IMR-90 (cell line): Measurements from ENCODE around the gene TSHZ3.
A peak's percentile ranks its signal among the peaks of the same experiment; 100 is the strongest.

Experiments
- CEBPB ChIP-seq: IDR thresholded peaks from 2 replicates; pipeline ENCODE4 v1.6.1; 2012; ENCODE audit warnings: low read depth, low read length, improper control_type of control experiment
- CHD1 ChIP-seq: IDR thresholded peaks from 2 replicates; pipeline ENCODE4 v1.6.1; 2012; ENCODE audit warnings: low read depth, low read length, improper control_type of control experiment
- CTCF ChIP-seq: conservative IDR thresholded peaks from 2 replicates; pipeline ENCODE4 v1.5.1; 2012; ENCODE audit warnings: mild to moderate bottlenecking, low read depth, low read length, improper control_type of control experiment
- FOS ChIP-seq: fragments of 150-350 bp; IDR thresholded peaks from 2 replicates; pipeline ENCODE4 v1.6.1; 2016; ENCODE audit warnings: low read depth, low read length
- MAFK ChIP-seq: IDR thresholded peaks from 2 replicates; pipeline ENCODE4 v1.6.1; 2012; ENCODE audit warnings: low read depth, low read length, improper control_type of control experiment
- MXI1 ChIP-seq: IDR thresholded peaks from 2 replicates; pipeline ENCODE4 v1.6.1; 2012; ENCODE audit warnings: low read depth, mild to moderate bottlenecking, low read length, moderate library complexity, borderline replicate concordance
- NFE2L2 ChIP-seq: fragments of 150-350 bp; IDR thresholded peaks from 2 replicates; pipeline ENCODE4 v1.6.1; 2016; ENCODE audit warnings: low read depth, mild to moderate bottlenecking, low read length
- POLR2A ChIP-seq: IDR thresholded peaks from 2 replicates; pipeline ENCODE4 v1.6.1; 2012; ENCODE audit warnings: mild to moderate bottlenecking, low read depth, low read length
- RAD21 ChIP-seq: IDR thresholded peaks from 2 replicates; pipeline ENCODE4 v1.6.1; 2012; ENCODE audit warnings: low read length, improper control_type of control experiment
- RCOR1 ChIP-seq: IDR thresholded peaks from 2 replicates; pipeline ENCODE4 v1.6.1; 2012; ENCODE audit warnings: mild to moderate bottlenecking, low read length, improper control_type of control experiment; ENCODE audit not compliant: insufficient replicate concordance
- SMC3 ChIP-seq: fragments of 150-350 bp; IDR thresholded peaks from 2 replicates; pipeline ENCODE4 v1.6.1; 2016; ENCODE audit warnings: low read depth, mild to moderate bottlenecking, antibody characterized with exemption, low read length, moderate library complexity
- USF2 ChIP-seq: fragments of 150-350 bp; IDR thresholded peaks from 2 replicates; pipeline ENCODE4 v1.6.1; 2017; ENCODE audit warnings: mild to moderate bottlenecking, antibody characterized with exemption, low read length, low read depth

- no peak for TF ChIP-seq CTCF
- TF ChIP-seq POLR2A, result no peak
- TF ChIP-seq FOS, result no peak
- no peak for TF ChIP-seq SMC3
- TF ChIP-seq RAD21, result no peak
- TF ChIP-seq NFE2L2, result no peak
- TF ChIP-seq MXI1, result no peak
- no peak for TF ChIP-seq CHD1
- TF ChIP-seq RCOR1, result peak; percentile 68
- TF ChIP-seq CEBPB, result no peak
- no peak for TF ChIP-seq USF2
- TF ChIP-seq MAFK, result no peak
These were observed 17.1 kb downstream of the TSHZ3 start for GRCh38 chr19:31332096-31332495.
